NB4 (cell line): Measurements from ENCODE around the gene CNOT6.

Experiments
- POLR2A ChIP-seq: IDR thresholded peaks from 2 replicates; pipeline ENCODE4 v1.6.1; 2011; ENCODE audit warnings: mild to moderate bottlenecking; ENCODE audit not compliant: insufficient read length; ENCODE audit errors: extremely low read depth
- TF ChIP-seq, protein P1 (sequence below): IDR thresholded peaks from one replicate; pipeline ENCODE4 v1.5.1; 2012; ENCODE audit warnings: low read depth, low read length

DNA sequence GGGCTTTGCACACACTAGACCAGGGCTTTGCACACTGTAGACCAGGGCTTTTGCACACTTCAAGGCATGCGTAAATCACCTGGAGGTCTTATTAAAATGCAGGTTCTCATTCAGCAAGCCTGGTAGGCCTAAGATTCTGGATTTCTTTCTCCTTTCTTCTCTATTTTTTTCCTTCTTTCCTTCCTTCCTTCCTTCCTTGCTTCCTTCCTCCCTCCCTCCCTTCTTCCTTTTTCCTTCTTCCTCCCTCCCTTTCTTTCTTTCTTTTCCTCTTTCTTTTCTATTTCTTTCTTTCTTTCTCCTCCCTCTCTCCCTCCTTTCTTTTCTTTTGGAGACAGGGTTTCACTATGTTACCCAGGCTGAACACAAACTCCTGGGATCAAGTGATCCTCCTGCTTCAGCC is 24.3 kb upstream of the CNOT6 start:
- TF ChIP-seq, protein P1, sequence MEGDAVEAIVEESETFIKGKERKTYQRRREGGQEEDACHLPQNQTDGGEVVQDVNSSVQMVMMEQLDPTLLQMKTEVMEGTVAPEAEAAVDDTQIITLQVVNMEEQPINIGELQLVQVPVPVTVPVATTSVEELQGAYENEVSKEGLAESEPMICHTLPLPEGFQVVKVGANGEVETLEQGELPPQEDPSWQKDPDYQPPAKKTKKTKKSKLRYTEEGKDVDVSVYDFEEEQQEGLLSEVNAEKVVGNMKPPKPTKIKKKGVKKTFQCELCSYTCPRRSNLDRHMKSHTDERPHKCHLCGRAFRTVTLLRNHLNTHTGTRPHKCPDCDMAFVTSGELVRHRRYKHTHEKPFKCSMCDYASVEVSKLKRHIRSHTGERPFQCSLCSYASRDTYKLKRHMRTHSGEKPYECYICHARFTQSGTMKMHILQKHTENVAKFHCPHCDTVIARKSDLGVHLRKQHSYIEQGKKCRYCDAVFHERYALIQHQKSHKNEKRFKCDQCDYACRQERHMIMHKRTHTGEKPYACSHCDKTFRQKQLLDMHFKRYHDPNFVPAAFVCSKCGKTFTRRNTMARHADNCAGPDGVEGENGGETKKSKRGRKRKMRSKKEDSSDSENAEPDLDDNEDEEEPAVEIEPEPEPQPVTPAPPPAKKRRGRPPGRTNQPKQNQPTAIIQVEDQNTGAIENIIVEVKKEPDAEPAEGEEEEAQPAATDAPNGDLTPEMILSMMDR: no peak
- no peak for TF ChIP-seq POLR2A
